Stimulated activated CD8-positive, alpha-beta memory T cell treated with anti-CD3 and anti-CD28 coated beads, Interleukin-4, amount 100 ng/mL, for 1 hour (primary cell): Measurements from ENCODE around the gene HECW1.

ENCODE experiments used
- DNase-seq, 2 donors: peaks; one replicate each; pipeline ENCODE4 v3.0.0-alpha.2; 2020; ENCODE audit warnings: low read depth in 2 of 2, low spot score in 1 of 2

Gene HECW1

DNA sequence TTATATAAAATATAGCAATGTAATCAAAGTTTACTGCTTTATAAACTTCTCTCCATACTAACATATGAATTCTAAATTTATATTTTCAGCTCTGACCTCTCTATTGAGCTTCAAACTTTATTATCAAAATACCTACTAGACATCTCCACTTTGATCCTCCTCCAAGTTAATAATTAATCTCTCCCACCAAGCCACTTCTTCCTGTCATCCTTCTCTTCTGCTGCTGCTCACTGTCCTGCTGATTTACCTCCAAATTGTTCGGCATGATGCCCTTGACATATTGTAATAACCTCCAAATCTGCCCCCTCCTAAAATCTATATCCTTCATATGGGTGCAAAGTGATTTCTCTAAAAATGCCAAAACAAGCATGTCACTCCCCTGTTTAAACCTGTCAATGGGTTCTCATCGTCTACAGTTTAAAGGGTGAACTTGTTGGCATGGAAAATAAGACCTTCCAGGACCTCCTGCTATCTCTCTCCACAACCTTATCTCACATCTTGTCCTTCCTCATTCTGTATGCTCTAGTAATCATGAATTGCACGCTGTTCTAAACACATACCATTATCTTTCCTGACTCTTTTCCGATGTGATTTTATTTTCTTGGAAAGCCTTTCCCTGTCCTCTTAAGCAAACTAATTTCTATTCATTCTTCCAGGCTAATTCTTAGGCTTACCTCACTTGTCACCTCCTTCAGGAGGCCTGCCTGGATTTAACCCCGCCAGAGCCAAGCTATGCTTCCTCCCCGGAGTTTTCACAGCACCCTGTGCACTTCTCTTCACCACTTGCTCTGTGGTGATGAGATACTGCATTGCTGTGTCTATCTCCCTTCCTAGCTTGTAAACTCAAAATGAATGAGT is 418.3 kb downstream of the HECW1 start:
- DNase-seq = no peak

DNA sequence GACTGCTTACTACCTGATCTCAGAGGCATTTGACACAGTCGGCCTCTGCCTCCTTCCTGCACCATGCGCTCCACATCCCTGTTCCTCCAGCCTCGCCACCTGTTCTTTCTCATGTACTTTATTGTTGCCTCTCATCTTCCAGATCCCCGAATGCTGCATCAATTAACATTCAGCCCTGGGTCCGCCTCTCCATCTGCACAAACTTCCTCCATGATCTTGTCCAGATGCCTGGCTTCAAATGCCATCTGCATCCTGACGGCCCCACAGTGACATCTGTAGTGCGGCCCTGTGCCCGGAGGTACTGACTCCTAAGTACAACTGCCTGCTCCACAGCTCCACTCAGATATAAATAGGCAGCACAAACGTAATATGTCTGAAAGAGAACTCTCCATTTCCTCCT is 419.3 kb downstream of the HECW1 start:
- no peak for DNase-seq

DNA sequence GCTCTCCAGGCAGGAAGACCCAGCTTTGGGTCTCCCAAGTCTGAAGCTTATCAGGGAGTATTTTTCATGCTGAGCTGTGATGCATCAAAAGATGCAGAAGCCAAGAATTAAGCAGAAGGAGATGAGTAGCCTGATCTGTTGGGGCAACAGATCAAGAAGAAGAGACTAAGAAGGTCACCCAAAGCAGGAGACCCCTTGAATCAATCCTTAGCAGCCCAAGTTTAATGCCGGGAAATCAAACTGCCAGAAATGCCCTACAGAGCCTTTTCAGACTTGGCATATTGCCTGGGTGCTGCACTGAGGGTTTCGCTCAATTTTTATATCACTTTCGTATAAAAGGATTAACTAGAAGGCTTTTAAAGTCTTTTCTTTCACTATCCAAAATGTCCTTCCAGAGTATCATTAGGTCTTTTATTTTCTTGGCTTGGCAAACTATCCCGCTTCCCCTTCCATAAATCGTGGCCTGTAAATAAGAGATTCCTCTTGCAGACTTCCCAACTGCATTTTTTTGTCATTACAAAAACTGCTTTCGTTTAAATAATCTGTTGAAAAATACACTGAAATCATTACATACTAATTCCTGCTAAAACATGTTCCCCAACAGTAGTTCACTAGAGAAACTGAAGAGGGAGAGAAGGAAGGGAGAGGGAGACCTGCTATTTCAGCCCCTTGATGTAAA is 421.5 kb downstream of the HECW1 start:
- no peak for DNase-seq

DNA sequence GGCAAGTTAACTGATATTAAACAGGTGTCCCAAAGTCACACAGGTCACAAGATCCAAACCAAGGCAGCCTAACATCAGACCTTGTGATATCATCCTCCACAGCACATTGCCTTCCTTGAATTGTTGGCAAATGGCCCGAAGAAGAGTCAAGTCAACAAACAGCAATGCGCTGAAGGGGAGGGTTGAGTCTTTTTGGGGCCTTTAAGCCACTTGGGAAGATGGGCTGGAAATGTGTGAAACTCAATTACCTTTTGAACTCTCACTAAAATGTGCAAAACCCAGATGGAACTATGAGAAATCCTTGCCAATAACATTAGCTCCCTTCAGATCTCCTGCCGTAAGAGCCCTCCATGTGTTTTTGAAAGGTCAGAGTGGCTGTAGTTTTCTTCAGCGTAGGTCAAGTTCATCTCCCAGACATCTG is 422.6 kb downstream of the HECW1 start:
- no peak for DNase-seq

DNA sequence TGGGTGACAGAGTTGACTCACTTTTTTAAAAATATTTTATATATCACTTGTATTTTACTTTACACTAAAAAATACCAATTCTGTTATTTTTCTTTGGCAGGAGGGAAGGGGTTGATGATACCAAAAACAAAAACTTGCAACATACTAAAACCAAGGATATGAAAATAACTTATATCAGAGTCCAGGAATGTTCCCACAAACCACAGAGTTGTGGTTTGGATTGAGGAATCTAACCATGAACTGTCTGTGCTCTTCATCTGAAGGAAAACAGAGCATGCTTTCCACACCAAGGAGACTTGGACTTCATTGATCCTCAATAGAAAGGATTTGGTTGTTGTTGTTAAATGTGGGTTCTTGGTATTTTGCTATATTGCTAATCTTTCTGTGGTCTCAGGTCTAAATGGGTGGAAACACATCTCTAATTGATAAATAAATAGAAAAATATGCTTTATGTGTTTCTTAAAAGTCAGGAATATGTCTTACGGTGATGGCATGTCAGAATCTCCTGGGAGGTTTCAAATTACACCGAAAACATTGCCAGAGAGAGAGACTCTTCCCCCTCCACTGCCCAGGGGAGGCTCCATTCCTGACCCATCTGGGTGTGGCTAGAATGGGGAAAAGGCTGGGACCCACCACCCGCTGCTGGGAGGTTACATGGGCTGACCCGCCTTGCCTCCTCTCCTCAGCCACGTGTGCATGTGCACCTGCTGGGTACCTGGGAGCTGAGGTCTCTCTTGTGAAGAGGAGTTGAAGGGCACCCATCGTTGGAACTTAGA is 423.6 kb downstream of the HECW1 start:
- DNase-seq = no peak

DNA sequence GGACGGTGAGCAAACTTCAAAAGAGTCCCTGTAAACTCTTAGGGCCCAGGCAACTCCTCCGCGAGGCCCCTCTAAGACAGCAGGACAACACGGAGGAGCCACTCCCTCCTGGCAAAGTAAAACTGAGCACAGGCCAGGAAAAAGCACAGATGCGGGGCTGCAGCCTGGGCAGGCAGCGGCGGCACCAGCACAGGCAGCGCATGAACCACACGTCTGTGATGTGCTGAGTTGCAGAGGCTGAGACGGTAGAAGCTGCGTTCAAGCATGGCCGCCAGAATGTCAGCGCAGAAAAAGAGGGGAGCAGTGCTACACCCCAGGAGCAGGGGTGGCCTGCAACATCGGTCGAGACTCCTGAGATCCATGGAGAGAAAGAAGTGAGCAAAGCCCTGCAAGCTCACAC is 424.3 kb downstream of the HECW1 start:
- DNase-seq = no peak

DNA sequence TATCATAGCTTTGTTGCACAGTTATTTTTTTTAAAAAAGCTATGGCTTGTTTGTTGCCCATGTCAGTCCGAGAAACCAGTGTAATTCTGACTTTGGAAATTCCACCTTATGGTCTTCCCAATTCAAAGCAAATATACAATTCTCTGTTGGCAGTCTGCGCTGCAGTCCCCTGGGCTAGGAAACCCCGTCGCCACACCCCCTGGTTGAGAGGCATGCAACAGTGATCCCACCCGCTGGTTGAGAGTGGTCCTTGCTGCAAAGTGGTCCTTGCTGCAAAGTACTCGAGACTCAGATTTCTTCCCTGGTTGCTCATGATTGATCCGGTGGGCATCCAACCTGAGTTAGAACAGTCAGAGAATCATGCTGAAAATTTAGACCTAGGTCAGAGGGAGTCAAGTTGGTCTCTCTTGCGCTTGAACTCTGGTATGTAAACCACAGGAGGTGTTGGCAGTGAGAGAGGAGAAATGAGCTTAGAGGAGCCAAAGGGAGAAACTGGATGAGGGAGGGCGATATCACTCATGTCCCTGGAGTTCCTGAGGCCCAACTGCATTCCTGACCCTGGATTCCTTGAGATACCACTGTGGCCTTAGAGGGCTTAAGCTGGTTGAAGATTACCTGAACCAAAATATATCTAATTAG is 425.4 kb downstream of the HECW1 start:
- DNase-seq = no peak

DNA sequence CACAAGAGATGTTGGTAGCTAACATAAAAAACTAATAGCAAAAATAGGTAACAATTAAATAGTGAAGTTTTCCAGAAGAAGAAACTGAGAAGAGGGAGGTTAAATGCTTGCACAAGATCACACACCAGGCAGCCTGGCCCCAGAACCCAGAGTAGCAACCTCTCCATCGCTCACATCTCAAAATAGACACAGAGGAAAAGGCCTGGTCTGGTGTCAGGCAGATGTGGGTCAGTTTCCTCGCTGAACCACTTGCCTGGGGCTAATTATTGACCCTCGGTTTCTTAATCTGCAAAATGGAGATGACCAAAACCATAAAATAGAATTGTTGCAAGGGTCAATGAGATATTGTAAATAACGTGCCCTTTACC is 425.9 kb downstream of the HECW1 start:
- DNase-seq = no peak

DNA sequence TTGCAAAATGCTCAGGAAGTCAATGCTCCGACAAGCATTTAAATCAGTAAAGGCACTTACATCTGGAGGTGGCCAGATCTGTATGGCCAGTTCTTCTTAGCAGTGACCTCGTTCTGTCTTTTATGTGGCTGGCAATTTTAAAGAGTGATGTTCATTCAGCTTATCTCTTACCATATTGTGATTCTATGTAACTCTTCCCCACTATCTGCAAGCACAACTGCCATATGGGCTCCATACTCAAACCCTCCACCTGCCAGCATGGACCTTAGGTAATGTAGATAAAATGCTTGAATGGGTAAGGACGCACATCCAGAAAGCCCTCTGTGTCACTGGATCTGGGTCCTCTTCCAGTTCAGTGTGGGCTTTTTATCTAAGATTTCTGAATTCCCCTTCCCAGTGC is 428.0 kb downstream of the HECW1 start:
- DNase-seq = no peak

DNA sequence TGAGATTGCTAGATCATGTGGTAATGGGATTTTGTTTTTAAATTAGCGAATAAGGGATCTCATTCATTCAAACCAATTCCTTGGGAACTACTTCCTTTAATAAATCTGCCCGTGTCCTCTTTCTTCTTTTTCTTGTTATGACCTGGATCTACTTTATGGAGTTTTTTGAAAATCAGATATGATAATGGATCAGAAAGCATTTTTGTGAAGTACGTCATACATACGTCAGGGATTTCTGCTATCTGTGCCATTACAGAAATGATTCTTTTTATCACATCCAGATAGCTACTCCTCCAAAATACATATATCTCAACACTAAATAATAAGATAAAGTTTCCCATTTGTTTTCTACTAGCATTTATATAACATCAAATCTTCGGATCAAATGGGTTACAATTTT is 430.3 kb downstream of the HECW1 start:
- no peak for DNase-seq

DNA sequence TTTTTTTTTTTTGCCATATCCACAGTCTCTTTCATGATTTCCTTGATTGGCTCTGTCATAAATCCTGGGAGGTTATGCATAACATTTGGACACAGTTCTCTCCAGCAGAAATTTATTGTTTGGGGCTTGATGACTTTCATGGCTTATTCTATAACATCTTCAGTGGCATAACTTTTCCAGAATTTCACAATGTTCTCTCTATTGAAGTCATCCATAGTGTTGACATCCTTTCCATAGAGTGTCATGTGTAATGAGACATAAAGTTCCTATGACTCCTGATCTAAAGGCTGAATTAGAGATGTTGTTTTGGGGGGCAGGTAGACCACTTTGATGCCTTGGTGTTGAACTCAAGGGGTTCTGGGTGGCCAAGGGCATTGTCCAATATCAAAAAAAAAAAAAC is 433.8 kb downstream of the HECW1 start:
- no peak for DNase-seq

DNA sequence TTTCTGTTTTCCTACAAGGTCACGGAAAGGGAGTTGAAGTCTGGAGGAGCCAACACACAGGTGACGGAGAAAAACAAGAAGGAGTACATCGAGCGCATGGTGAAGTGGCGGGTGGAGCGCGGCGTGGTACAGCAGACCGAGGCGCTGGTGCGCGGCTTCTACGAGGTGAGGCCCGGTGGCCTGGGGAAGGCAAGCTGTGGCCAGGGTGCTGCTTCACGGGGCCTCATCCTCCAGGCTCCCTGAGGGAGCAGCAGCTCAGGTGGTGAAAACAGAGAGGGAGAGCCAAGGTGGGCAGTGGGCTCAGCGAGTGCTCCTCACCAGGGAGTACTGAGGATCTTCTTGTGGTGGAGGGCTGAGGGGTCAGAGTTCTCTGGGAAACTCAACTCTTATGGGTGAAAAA is 438.0 kb downstream of the HECW1 start:
- DNase-seq = no peak

DNA sequence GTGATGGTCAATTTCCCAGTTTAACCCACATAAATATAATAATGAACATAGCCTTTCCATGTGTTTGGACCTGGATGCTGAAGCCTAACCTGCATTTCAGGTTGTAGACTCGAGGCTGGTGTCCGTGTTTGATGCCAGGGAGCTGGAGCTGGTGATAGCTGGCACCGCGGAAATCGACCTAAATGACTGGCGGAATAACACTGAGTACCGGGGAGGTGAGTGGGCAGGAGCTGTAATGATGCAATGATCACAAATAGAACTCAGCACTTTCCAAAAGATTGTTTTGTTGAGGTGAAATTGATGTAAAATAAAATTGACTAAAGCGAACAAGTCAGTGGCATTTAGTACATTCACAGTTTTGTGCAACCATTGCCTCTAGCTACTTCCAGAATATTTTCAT is 439.7 kb downstream of the HECW1 start:
- DNase-seq = no peak

DNA sequence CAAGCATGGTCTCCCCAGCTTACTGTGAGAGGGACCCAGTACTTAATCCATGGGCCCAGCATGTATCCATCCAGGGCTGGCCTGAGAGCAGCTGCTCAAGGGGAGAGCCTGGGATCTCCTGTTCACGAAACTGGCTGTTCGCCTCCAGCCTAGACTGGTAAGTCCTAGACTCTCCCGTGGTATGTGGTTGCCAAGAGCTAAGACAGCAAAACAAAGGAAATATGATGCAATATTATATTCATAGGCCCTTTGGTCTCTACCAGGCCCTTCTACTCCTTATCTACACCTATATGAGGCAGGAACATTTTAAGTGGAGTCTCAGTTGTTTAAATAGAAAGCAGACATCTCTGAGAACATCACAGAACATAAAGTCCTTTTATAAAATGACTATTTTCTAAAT is 441.6 kb downstream of the HECW1 start:
- DNase-seq = no peak

DNA sequence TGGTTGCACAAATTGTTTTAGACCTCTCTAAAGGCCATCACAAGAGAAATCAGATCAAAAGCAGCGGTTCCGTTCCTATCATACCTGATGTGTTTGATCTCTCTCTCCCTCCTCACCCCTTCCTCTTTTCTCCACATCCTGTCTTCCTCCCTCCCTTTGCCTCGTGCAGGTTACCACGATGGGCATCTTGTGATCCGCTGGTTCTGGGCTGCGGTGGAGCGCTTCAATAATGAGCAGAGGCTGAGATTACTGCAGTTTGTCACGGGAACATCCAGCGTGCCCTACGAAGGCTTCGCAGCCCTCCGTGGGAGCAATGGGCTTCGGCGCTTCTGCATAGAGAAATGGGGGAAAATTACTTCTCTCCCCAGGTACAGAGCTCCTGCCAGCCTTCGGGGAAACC is 442.0 kb downstream of the HECW1 start:
- DNase-seq = no peak

DNA sequence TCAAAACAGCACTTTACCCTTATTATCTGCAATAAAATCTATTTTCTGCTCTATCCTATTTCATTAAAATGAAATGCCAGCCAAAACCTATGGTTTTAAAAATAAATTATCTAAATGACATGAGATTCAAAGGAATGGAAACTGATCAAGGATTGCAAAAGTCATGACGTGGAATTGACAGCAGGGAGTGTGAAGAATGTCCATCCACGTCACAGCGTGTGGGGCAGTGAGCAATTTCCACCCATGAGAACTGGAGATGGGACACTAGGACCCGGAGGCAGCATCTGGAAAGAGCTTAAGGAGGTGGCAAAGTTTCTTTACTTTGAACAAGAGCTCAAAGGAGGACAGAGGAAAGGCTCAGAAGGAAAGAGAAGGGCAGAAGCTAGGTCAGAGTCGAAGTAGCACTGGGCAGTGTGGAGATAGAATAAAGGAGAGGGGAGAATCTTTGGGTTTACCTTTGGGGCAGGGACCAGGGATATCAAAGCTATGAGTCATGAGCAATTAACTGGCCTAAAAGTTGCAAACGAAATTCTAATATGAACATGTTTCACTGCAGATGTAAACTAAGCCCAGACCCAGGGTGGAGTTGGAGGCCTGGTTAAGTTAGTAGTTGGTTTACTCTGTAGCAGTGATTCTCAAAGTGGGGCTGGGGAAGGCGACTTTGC is 445.5 kb downstream of the HECW1 start:
- no peak for DNase-seq

DNA sequence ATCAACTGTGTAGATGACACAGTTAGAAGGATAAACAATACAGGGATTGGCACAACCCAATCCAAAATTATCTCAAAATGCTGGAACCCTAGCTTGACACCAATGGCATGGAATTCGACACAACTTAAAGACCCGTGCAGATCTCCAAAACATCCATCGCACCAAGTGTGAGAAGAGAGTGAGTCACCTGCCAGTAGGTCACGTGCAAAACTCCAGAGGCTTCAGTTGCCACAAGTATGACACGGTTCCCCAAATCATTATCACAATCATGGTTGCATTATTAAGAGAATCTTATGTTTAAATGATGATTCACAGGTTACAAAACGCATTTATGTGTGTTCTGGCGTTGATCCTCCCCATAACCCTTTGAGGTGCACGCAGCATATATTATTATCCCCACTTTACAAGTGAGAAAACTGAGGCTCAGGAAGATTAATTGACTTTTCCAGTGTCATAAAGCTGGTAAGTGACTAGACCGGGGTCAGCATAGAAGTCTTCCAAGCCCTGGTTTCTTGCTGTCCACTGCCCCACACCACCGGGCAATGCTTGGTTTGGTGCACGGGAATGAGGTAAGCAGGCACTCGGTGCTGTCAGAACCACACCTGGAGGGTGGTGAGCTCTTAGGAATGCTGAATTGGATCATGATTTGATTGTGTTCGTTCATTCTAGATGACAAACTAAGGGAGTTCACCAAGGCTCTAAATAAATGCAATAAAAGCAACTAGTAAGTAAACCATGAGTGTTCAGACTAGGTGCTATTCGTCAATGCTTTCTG is 446.9 kb downstream of the HECW1 start:
- no peak for DNase-seq

DNA sequence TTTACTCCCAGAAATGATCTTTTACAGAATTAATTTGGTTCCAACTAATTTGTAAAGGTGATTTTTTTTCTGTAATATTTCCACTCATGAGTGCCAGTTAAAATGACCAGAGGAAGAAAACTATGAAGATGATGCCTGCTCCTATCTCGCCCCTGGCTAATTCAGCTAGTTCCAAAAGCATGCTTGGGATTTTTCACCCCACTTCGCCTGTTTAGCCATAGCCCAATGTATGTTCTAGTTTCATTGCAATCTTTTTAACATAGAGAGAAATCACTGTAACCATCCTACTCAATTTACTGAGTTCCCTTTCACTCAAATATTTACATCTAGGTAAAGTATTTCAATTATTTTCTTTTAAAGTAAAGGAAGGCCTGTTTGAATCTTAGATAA is 447.5 kb downstream of the HECW1 start:
- DNase-seq = no peak

DNA sequence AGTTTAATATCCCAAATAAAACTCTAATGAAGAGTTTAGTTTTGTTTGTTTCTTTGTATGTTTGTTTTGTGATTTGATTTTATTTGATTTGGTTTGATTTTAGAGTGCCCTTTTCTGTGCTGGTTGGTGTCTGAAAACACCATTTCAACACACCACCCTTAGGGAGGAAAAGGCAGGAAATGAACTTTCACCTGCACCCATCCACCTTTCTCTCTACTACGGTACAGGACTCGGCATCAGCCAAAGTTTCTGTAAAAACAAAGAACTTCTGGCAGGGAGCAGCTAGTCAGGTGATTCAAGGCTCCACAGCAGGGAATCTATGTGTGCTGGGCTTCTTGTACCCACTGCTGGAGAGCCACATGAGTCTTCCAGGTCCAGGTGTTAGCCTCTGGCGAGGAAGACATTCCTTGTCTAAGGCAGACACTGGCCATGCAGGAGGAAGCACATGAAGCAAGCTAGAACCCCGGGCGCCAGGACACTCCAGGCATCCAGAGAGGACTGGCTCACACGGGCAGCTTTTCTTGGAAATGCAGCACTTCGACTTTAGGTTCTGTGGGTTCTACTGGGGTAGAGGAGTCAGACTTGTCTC is 448.4 kb downstream of the HECW1 start:
- DNase-seq = no peak

DNA sequence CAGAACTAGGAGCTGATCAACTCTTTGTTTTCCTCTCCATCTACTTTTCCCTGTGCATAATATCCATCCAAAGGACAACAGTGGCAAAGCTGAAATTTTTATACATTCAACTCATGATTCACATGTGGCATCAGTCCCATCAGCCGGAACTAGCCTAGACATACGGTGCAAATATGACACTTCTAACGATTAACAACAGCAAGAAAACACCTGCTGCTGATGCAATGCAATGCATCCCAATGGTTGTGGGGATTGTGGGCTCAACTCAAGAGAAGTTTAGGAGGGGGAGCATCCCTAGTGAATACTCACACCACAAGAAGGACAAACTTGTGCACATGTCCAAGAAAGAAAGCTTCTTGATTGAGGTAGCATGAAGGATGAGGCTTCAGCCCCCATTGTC is 449.9 kb downstream of the HECW1 start:
- no peak for DNase-seq
